ENCODE results near the gene RAP1GDS1. TPM values are rescaled to one million over a fixed set of nuclear protein-coding genes. Genes with fewer than 3 reads are reported as not detected.

RAP1GDS1 gene
- total RNA-seq, 2 experiments from 2014 or later: 22.3 to 25.2 TPM

GRCh38 chr4:98485816-98486345 is 224.7 kb downstream of the RAP1GDS1 start:
- Mint-ChIP-seq H3K27ac (peak overlapping the region; percentile 43), H3K9me3 (no peaks in the 10 kb centered on the region), H3K4me3 (peak overlapping the region; percentile 16), H3K27me3 (no peaks in the 10 kb centered on the region), H3K4me1 (ENCODE audit: low read depth) (peaks cover 58% of the 10 kb centered on the region), H3K36me3 (ENCODE audit: low read depth) (no peaks in the 10 kb centered on the region)
- ChIA-PET CTCF (no interaction called here), POLR2A (no interaction called here)
- Histone ChIP-seq H3K36me3 (ENCODE audit: insufficient read depth, low read length) (no peaks in the 10 kb centered on the region), H3K27me3 (ENCODE audit: control insufficient read depth in 1 of 2, insufficient read depth in 2 of 2, low read length in 2 of 2) (no peaks in the 10 kb centered on the region), H3K9me3 (ENCODE audit: control insufficient read depth in 1 of 2, insufficient read depth in 1 of 2, low read length in 2 of 2) (no peaks in the 10 kb centered on the region), H3K4me3 (ENCODE audit: low read length) (no peak overlapping the region), H3K27ac (ENCODE audit: low read depth in 1 of 2, low read length in 2 of 2) (no peak overlapping the region), H3K4me1 (ENCODE audit: insufficient read depth, low read length) (peaks cover 13% of the 10 kb centered on the region)
- intact Hi-C loops (cut with DNase I, micrococcal nuclease): no loop called here
- ATAC-seq (ENCODE audit: poor library complexity) (no peak), DNase-seq (no peak)
- no peak for TF ChIP-seq CTCF (IDR thresholded peaks at IDR 0.05)

GRCh38 chr4:98490251-98490650 is 229.1 kb downstream of the RAP1GDS1 start:
- Histone ChIP-seq H3K36me3 (ENCODE audit: insufficient read depth, low read length) (no peaks in the 10 kb centered on the region), H3K4me1 (ENCODE audit: insufficient read depth, low read length) (peaks cover 3% of the 10 kb centered on the region), H3K9me3 (ENCODE audit: control insufficient read depth in 1 of 2, insufficient read depth in 1 of 2, low read length in 2 of 2) (no peaks in the 10 kb centered on the region), H3K27ac (ENCODE audit: low read depth in 1 of 2, low read length in 2 of 2) (no peak overlapping the region), H3K27me3 (ENCODE audit: control insufficient read depth in 1 of 2, insufficient read depth in 2 of 2, low read length in 2 of 2) (no peaks in the 10 kb centered on the region), H3K4me3 (ENCODE audit: low read length) (no peak overlapping the region)
- ChIA-PET CTCF (no interaction called here), POLR2A (no interaction called here)
- no peak for ATAC-seq (ENCODE audit: poor library complexity)
- H3K4me1 Mint-ChIP-seq (ENCODE audit: low read depth): peaks cover 37% of the 10 kb centered on the region
- no peaks in the 10 kb centered on the region for H3K36me3 Mint-ChIP-seq (ENCODE audit: low read depth)
- H3K9me3 Mint-ChIP-seq: no peaks in the 10 kb centered on the region
- no peak overlapping the region for H3K27ac Mint-ChIP-seq
- H3K4me3 Mint-ChIP-seq: no peak overlapping the region
- intact Hi-C loops (cut with DNase I, micrococcal nuclease): no loop called here
- H3K27me3 Mint-ChIP-seq: no peaks in the 10 kb centered on the region
- TF ChIP-seq CTCF (IDR thresholded peaks at IDR 0.05): no peak
- no peak for DNase-seq

GRCh38 chr4:98491899-98492559 is 230.8 kb downstream of the RAP1GDS1 start:
- POLR2A ChIA-PET: no interaction called here
- H3K27me3 Mint-ChIP-seq: no peaks in the 10 kb centered on the region
- H3K4me1 Mint-ChIP-seq (ENCODE audit: low read depth): peaks cover 21% of the 10 kb centered on the region
- no peak for TF ChIP-seq CTCF (IDR thresholded peaks at IDR 0.05)
- H3K9me3 Mint-ChIP-seq: no peaks in the 10 kb centered on the region
- no peaks in the 10 kb centered on the region for H3K36me3 Mint-ChIP-seq (ENCODE audit: low read depth)
- no peak overlapping the region for H3K4me3 Mint-ChIP-seq
- no peaks in the 10 kb centered on the region for H3K4me1 ChIP-seq (ENCODE audit: insufficient read depth, low read length)
- no peaks in the 10 kb centered on the region for H3K36me3 ChIP-seq (ENCODE audit: insufficient read depth, low read length)
- CTCF ChIA-PET: no interaction called here
- H3K27ac ChIP-seq (ENCODE audit: low read depth in 1 of 2, low read length in 2 of 2): no peak overlapping the region
- no peaks in the 10 kb centered on the region for H3K27me3 ChIP-seq (ENCODE audit: control insufficient read depth in 1 of 2, insufficient read depth in 2 of 2, low read length in 2 of 2)
- DNase-seq (no peak), ATAC-seq (ENCODE audit: poor library complexity) (no peak)
- no peak overlapping the region for H3K27ac Mint-ChIP-seq
- no peaks in the 10 kb centered on the region for H3K9me3 ChIP-seq (ENCODE audit: control insufficient read depth in 1 of 2, insufficient read depth in 1 of 2, low read length in 2 of 2)
- H3K4me3 ChIP-seq (ENCODE audit: low read length): no peak overlapping the region
- intact Hi-C loops (cut with DNase I, micrococcal nuclease): no loop called here

Measured in CD4-positive, alpha-beta T cell (primary cell).